ENCODE data around the gene CCNH. TPM values are rescaled to one million over a fixed set of nuclear protein-coding genes. Genes with fewer than 3 reads are reported as not detected.

Gene CCNH
- total RNA-seq, 1 donor from 2014 or later, result 53.7 TPM

GRCh38 chr5:87354496-87354895 is 58.2 kb downstream of the CCNH start:
- Histone ChIP-seq H3K9me3 (no peaks in the 10 kb centered on the region), H3K4me3 (no peak overlapping the region), H3K27ac (no peak overlapping the region), H3K36me3 (peaks cover 40% of the 10 kb centered on the region), H3K27me3 (ENCODE audit: low read depth) (no peaks in the 10 kb centered on the region), H3K4me1 (no peaks in the 10 kb centered on the region)
- intact Hi-C loops (cut with DNase I), result no loop called here
- DNase-seq (no peak), ATAC-seq (no peak)
- TF ChIP-seq CTCF (IDR thresholded peaks at IDR 0.05), result no peak

- no peaks in the 10 kb centered on the region for H3K4me1 ChIP-seq
- H3K27me3 ChIP-seq (ENCODE audit: low read depth), result no peaks in the 10 kb centered on the region
- TF ChIP-seq CTCF (IDR thresholded peaks at IDR 0.05), result no peak
- intact Hi-C loops (cut with DNase I), result no loop called here
- no peak overlapping the region for H3K27ac ChIP-seq
- no peak for DNase-seq
- ATAC-seq, result no peak
- H3K9me3 ChIP-seq, result no peaks in the 10 kb centered on the region
- peaks cover 15% of the 10 kb centered on the region for H3K36me3 ChIP-seq
- H3K4me3 ChIP-seq, result no peak overlapping the region
These were observed 64.9 kb downstream of the CCNH start for GRCh38 chr5:87347841-87348240.

- no peak for TF ChIP-seq CTCF (IDR thresholded peaks at IDR 0.05)
- H3K9me3 ChIP-seq, result no peaks in the 10 kb centered on the region
- DNase-seq (no peak), ATAC-seq (no peak)
- no peaks in the 10 kb centered on the region for H3K27me3 ChIP-seq (ENCODE audit: low read depth)
- H3K4me3 ChIP-seq, result no peak overlapping the region
- peaks cover 17% of the 10 kb centered on the region for H3K36me3 ChIP-seq
- H3K4me1 ChIP-seq, result no peaks in the 10 kb centered on the region
- no peak overlapping the region for H3K27ac ChIP-seq
- intact Hi-C loops (cut with DNase I), result no loop called here
These were observed 65.5 kb downstream of the CCNH start for GRCh38 chr5:87347272-87347671.

Other genes with a start within 250 kb of the CCNH start
- gene RASA1, start 145.0 kb downstream of the CCNH start, total RNA-seq, result 32.6 TPM

All from lower lobe of right lung (tissue), 2 donors.